Measurements from ENCODE around the gene SMOC2. TPM values are rescaled to one million over a fixed set of nuclear protein-coding genes. Genes with fewer than 3 reads are reported as not detected.

Gene SMOC2
- total RNA-seq, 3 donors from 2014 or later (not counting 1 experiment from before 2014, with no cell fraction given), result not detected

GRCh38 chr6:168541307-168541706, 100.3 kb downstream of the SMOC2 start:
- ATAC-seq (no peak), DNase-seq (no peak)
- Histone ChIP-seq H3K27me3 (ENCODE audit: control insufficient read depth, insufficient read depth, low read length) (no peaks in the 10 kb centered on the region), H3K36me3 (ENCODE audit: control insufficient read depth, insufficient read depth, low read length) (no peaks in the 10 kb centered on the region), H3K9me3 (ENCODE audit: control insufficient read depth, insufficient read depth, low read length) (no peaks in the 10 kb centered on the region), H3K27ac (ENCODE audit: low read length) (no peak overlapping the region), H3K4me3 (ENCODE audit: low read length) (no peak overlapping the region), H3K4me1 (ENCODE audit: control insufficient read depth, insufficient read depth, low read length) (no peaks in the 10 kb centered on the region)
- no peaks in the 10 kb centered on the region for H3K9me3 Mint-ChIP-seq
- H3K4me1 Mint-ChIP-seq, result no peaks in the 10 kb centered on the region
- H3K36me3 Mint-ChIP-seq, result no peaks in the 10 kb centered on the region
- TF ChIP-seq, protein P1, sequence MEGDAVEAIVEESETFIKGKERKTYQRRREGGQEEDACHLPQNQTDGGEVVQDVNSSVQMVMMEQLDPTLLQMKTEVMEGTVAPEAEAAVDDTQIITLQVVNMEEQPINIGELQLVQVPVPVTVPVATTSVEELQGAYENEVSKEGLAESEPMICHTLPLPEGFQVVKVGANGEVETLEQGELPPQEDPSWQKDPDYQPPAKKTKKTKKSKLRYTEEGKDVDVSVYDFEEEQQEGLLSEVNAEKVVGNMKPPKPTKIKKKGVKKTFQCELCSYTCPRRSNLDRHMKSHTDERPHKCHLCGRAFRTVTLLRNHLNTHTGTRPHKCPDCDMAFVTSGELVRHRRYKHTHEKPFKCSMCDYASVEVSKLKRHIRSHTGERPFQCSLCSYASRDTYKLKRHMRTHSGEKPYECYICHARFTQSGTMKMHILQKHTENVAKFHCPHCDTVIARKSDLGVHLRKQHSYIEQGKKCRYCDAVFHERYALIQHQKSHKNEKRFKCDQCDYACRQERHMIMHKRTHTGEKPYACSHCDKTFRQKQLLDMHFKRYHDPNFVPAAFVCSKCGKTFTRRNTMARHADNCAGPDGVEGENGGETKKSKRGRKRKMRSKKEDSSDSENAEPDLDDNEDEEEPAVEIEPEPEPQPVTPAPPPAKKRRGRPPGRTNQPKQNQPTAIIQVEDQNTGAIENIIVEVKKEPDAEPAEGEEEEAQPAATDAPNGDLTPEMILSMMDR (IDR thresholded peaks at IDR 0.05), result no peak
- 70% methylated on average over 4 of the region's 4 CpGs for WGBS (ENCODE audit: insufficient coverage)
- H3K27ac Mint-ChIP-seq, result no peak overlapping the region
- H3K4me3 Mint-ChIP-seq, result no peak overlapping the region
- peaks cover 15 to 32% of the 10 kb centered on the region in 2 donors for H3K27me3 Mint-ChIP-seq (ENCODE audit: low read depth in 2 of 2)
- intact Hi-C loops (cut with micrococcal nuclease), result no loop called here

- no peaks in the 10 kb centered on the region for H3K4me1 Mint-ChIP-seq
- no peak overlapping the region for H3K27ac Mint-ChIP-seq
- DNase-seq (no peak), ATAC-seq (no peak)
- H3K9me3 ChIP-seq (ENCODE audit: control insufficient read depth, insufficient read depth, low read length), result no peaks in the 10 kb centered on the region
- H3K4me3 Mint-ChIP-seq, result no peak overlapping the region
- no peaks in the 10 kb centered on the region for H3K36me3 Mint-ChIP-seq
- TF ChIP-seq, protein P1 (IDR thresholded peaks at IDR 0.05), result no peak
- H3K9me3 Mint-ChIP-seq, result no peaks in the 10 kb centered on the region
- intact Hi-C loops (cut with micrococcal nuclease), result no loop called here
- peaks cover 18 to 41% of the 10 kb centered on the region in 2 donors for H3K27me3 Mint-ChIP-seq (ENCODE audit: low read depth in 2 of 2)
- WGBS (ENCODE audit: insufficient coverage), result 82% methylated on average over 8 of the region's 8 CpGs
- no peaks in the 10 kb centered on the region for H3K27me3 ChIP-seq (ENCODE audit: control insufficient read depth, insufficient read depth, low read length)
- no peaks in the 10 kb centered on the region for H3K4me1 ChIP-seq (ENCODE audit: control insufficient read depth, insufficient read depth, low read length)
- H3K4me3 ChIP-seq (ENCODE audit: low read length), result no peak overlapping the region
- no peaks in the 10 kb centered on the region for H3K36me3 ChIP-seq (ENCODE audit: control insufficient read depth, insufficient read depth, low read length)
- no peak overlapping the region for H3K27ac ChIP-seq (ENCODE audit: low read length)
Measured at GRCh38 chr6:168542301-168542700, 101.3 kb downstream of the SMOC2 start.

DNA sequence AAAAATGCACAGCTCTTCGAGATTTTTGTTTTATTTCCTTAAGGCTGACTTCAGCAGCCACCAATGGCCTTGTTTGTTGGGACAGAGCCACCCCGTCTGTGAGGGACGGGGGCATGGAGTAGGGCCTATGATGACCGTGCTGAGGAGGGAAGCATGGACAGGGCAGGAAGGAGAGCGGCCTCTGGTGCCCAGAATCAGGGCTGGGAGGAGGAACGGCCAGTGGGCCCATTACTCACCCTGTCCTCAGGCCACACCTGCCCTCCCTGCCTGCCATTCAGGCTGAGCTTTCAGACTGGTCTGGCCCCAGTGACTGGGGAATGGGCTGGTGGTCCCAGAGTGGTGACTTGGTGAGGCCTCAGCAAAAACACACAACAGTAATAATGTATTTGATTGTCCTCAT, 104.4 kb downstream of the SMOC2 start:
- Mint-ChIP-seq H3K4me1 (no peaks in the 10 kb centered on the region), H3K27me3 (ENCODE audit: low read depth in 2 of 2) (peaks cover 9 to 34% of the 10 kb centered on the region in 2 donors), H3K36me3 (no peaks in the 10 kb centered on the region), H3K9me3 (no peaks in the 10 kb centered on the region), H3K27ac (no peak overlapping the region), H3K4me3 (no peak overlapping the region)
- Histone ChIP-seq H3K4me3 (ENCODE audit: low read length) (no peak overlapping the region), H3K4me1 (ENCODE audit: control insufficient read depth, insufficient read depth, low read length) (no peaks in the 10 kb centered on the region), H3K9me3 (ENCODE audit: control insufficient read depth, insufficient read depth, low read length) (no peaks in the 10 kb centered on the region), H3K27ac (ENCODE audit: low read length) (no peak overlapping the region), H3K27me3 (ENCODE audit: control insufficient read depth, insufficient read depth, low read length) (no peaks in the 10 kb centered on the region), H3K36me3 (ENCODE audit: control insufficient read depth, insufficient read depth, low read length) (no peaks in the 10 kb centered on the region)
- 89% methylated on average over 6 of the region's 6 CpGs for WGBS (ENCODE audit: insufficient coverage)
- TF ChIP-seq, protein P1 (IDR thresholded peaks at IDR 0.05), result no peak
- intact Hi-C loops (cut with micrococcal nuclease), result no loop called here
- DNase-seq (no peak), ATAC-seq (no peak)

DNA sequence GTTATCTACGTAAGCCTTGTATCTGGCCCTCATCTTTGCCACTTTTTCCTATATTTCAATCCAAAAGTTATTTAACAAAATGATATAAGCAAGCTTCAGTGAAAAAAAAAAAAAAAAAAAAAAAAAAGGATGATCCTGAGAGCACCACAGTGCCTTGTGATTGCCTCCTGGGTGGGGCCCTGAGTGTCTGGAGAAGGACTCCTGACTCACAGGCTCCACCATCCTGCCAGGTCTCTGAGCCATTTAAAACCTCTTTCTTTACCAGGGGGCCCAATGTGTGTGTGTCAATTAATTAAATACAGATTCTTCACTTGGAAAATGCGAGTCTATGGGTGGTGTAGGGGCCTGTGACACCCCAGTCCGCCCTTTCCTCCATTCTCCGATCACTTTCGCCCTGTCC, 105.2 kb downstream of the SMOC2 start:
- Mint-ChIP-seq H3K4me1 (no peaks in the 10 kb centered on the region), H3K27me3 (ENCODE audit: low read depth in 2 of 2) (peaks cover 6 to 27% of the 10 kb centered on the region in 2 donors)
- intact Hi-C loops (cut with micrococcal nuclease), result no loop called here

More for the DNA sequence above, 105.2 kb downstream of the SMOC2 start:
- no peak for ATAC-seq
- WGBS (ENCODE audit: insufficient coverage), result no CpG with 5 or more reads among the region's 5 CpGs
- H3K9me3 Mint-ChIP-seq, result no peaks in the 10 kb centered on the region
- no peak overlapping the region for H3K27ac ChIP-seq (ENCODE audit: low read length)
- H3K4me1 ChIP-seq (ENCODE audit: control insufficient read depth, insufficient read depth, low read length), result no peaks in the 10 kb centered on the region
- TF ChIP-seq, protein P1 (IDR thresholded peaks at IDR 0.05), result no peak
- H3K4me3 Mint-ChIP-seq, result no peak overlapping the region
- H3K27ac Mint-ChIP-seq, result no peak overlapping the region
- DNase-seq, result no peak
- no peak overlapping the region for H3K4me3 ChIP-seq (ENCODE audit: low read length)
- H3K9me3 ChIP-seq (ENCODE audit: control insufficient read depth, insufficient read depth, low read length), result no peaks in the 10 kb centered on the region
- H3K27me3 ChIP-seq (ENCODE audit: control insufficient read depth, insufficient read depth, low read length), result no peaks in the 10 kb centered on the region
- no peaks in the 10 kb centered on the region for H3K36me3 Mint-ChIP-seq
- no peaks in the 10 kb centered on the region for H3K36me3 ChIP-seq (ENCODE audit: control insufficient read depth, insufficient read depth, low read length)
